Ishikawa (cell line): ENCODE data around the gene CCDC126.

Experiments
- CEBPB ChIP-seq: IDR thresholded peaks from 2 replicates; pipeline ENCODE4 v1.6.1; 2012
- EGR1 ChIP-seq: IDR thresholded peaks from 2 replicates; pipeline ENCODE4 v1.6.1; 2012
- EP300 ChIP-seq: IDR thresholded peaks from 2 replicates; pipeline ENCODE4 v1.6.1; 2012; ENCODE audit warnings: borderline replicate concordance
- RAD21 ChIP-seq: IDR thresholded peaks from 2 replicates; pipeline ENCODE4 v1.6.1; 2012; ENCODE audit warnings: low read depth
- TCF12 ChIP-seq: IDR thresholded peaks from 2 replicates; pipeline ENCODE4 v1.6.1; 2012; ENCODE audit warnings: low read depth
- YY1 ChIP-seq: IDR thresholded peaks from 2 replicates; pipeline ENCODE4 v1.6.1; 2012; ENCODE audit warnings: low read depth
- TF ChIP-seq, protein P1 (sequence below): IDR thresholded peaks from 2 replicates; pipeline ENCODE4 v1.6.1; 2012

DNA sequence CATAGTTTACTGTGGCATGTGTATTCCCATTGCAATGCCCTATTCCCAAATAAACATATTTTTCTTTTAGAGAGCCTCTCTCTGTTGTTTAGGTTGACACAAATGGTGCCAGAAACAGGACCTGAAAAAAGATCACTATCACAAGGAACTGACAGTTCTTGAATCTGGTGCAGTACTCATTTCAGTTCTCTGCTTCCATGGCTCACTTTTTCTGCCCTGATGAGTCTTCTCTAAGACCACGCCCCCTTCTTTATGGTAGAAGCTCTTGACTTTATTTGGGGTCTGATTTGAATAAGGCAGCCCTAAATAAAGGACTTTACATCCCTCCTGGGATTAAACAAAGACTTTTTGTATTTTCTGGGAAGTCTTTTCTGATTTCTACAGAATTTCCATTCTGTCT lies 3.5 kb upstream of the CCDC126 start:
- TF ChIP-seq EP300 (no peak), RAD21 (no peak), YY1 (no peak), CEBPB (no peak), EGR1 (no peak), TCF12 (no peak)
- TF ChIP-seq, protein P1, sequence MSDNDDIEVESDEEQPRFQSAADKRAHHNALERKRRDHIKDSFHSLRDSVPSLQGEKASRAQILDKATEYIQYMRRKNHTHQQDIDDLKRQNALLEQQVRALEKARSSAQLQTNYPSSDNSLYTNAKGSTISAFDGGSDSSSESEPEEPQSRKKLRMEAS: no peak
